Sigmoid colon (tissue), 4 donors: Measurements from ENCODE around the gene PTGDS.

ENCODE experiments used
- EP300 ChIP-seq, 4 donors: sonication (generic); formaldehyde crosslinking; IDR thresholded peaks; one replicate each; pipeline ENCODE4 v1.6.1; 2017; ENCODE audit warnings: antibody characterized with exemption in 4 of 4
- POLR2A ChIP-seq, 2 donors: fragments of 450-650 bp; IDR thresholded peaks; one replicate each; pipeline ENCODE4 v1.6.1; 2016; ENCODE audit warnings: antibody characterized with exemption in 2 of 2, mild to moderate bottlenecking in 2 of 2, moderate library complexity in 2 of 2
- POLR2AphosphoS5 ChIP-seq, 4 donors: sonication (generic); formaldehyde crosslinking; IDR thresholded peaks; one replicate each; pipeline ENCODE4 v1.6.1; 2017; ENCODE audit warnings: antibody characterized with exemption in 4 of 4
- TF ChIP-seq, protein P1 (sequence below), 4 experiments: fragments of 450-650 bp in 3 of 4; fragments of 200-600 bp in 1 of 4; IDR thresholded peaks; one replicate each; pipeline ENCODE4 v1.5.1; 2016 to 2019; ENCODE audit warnings: antibody characterized with exemption in 4 of 4, mild to moderate bottlenecking in 3 of 4, moderate library complexity in 2 of 4

DNA sequence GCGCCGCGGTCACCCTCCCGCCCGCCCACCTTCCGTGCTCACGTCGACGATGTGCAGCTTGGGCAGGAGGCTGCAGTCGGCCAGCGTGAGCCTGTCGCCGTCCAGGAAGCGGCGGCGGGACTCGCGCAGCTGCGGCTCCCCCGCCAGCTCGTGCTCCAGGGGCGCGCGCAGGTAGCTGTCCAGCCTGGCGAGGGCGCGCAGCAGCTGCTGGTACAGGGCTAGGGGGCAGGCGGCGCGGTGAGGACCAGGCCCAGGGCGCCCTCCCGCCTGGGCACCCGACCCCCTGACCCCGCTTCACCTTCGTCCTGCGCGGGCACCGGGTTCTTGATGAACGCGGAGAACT, 17.6 kb downstream of the PTGDS start:
- TF ChIP-seq, protein P1, sequence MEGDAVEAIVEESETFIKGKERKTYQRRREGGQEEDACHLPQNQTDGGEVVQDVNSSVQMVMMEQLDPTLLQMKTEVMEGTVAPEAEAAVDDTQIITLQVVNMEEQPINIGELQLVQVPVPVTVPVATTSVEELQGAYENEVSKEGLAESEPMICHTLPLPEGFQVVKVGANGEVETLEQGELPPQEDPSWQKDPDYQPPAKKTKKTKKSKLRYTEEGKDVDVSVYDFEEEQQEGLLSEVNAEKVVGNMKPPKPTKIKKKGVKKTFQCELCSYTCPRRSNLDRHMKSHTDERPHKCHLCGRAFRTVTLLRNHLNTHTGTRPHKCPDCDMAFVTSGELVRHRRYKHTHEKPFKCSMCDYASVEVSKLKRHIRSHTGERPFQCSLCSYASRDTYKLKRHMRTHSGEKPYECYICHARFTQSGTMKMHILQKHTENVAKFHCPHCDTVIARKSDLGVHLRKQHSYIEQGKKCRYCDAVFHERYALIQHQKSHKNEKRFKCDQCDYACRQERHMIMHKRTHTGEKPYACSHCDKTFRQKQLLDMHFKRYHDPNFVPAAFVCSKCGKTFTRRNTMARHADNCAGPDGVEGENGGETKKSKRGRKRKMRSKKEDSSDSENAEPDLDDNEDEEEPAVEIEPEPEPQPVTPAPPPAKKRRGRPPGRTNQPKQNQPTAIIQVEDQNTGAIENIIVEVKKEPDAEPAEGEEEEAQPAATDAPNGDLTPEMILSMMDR (IDR thresholded peaks at IDR 0.05), result no peak
- TF ChIP-seq POLR2A (IDR thresholded peaks at IDR 0.05), result no peak
- TF ChIP-seq EP300 (IDR thresholded peaks at IDR 0.05), result no peak
- TF ChIP-seq POLR2AphosphoS5 (IDR thresholded peaks at IDR 0.05), result no peak
